Embryonic facial prominence (tissue), 1 donor: ENCODE measurements around the gene CFAP73.
"Not testable (repeated sequence)": the region's sequence is repeated elsewhere in the genome, so short reads cannot be mapped to it uniquely, and the experiment has no call there.

Experiments
- DNase-seq: peaks from one replicate; pipeline ENCODE4 v3.0.0-alpha.2; 2016; ENCODE audit errors: extremely low spot score

Gene CFAP73

DNA sequence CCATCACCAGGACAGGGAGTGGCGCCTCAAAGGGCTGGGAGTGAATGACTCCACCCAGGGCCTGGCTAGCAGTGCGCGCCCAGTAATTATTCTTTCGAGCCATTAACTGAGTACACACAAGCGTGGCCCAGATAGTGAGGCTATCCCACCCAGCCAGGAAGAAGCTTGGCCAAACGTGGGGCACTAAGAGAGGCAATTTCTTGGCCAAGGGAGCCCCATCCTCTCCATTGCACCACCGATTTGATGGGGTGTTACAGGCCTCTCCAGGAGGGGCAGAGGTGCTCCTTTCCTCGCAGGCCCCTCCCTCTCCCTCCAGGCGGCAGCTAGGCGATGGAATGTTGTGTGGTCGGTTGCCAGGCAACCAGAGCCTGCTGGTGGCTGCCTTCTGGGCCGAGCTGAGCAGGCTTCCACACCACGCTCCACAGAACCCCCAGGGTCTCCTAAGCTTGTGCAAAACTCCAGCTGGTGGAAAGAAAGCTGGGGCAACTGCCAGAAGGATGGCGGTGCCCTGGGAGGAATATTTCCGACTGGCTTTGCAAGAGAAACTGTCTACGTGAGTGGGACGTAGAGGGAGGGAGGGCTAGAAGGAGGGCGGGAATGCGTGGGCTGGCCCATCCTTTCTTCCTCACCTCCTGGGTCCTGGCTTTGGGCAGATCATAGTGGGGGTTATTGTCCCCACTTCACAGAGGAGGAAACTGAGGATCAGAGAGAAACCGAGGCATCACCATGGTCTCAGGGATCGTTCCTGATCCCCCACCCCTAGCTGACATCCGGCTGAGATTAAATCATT is at the start of gene CFAP73:
Gene CFAP73, plus strand, starts transcription at position 364 of the 790 bp plus-strand sequence. Its CDS starts 134 bp downstream, at position 498.
- peak; percentile 73 for DNase-seq

DNA sequence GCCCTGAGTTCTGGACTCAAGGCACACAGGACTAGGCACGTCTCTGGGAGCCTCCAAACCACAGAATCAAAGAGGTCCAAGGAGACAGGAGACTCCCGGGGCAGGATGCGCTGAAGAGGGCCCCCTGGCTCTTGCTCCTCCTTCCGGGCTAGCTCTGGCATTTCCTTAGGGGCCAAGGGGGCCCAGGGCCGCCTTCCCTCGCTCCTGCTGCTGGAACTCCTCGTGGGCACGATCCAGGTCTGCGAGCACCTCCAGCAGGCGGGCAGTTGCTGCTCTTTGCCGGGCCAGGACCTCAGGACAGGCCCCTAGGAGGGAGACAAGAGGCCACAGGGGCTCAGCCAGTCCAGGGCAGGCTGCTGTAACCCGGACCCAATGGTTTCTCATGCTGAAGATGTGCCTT is 49.8 kb upstream of the CFAP73 start:
- no peak for DNase-seq

GRCh38 chr12:113101751-113102150 is 47.8 kb upstream of the CFAP73 start:
- DNase-seq = no peak

DNA sequence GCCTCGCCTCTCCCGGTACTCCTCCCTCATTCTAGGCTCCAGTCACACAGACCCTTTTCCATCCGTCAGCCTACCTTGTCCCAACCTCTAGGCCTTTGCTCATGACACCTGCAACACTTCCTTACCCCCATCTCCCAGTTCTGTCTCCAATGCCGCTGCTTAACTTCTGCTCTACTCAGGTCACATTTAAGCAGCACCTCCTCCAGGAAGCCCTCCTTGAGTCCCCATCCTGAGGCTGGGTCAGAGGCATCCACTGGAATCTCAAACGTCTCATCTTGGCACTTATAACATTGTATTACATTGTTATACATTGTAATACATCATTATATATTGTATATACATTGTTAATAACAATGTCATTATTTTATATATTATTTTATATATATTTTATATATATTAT is 46.7 kb upstream of the CFAP73 start:
- DNase-seq = no peak

DNA sequence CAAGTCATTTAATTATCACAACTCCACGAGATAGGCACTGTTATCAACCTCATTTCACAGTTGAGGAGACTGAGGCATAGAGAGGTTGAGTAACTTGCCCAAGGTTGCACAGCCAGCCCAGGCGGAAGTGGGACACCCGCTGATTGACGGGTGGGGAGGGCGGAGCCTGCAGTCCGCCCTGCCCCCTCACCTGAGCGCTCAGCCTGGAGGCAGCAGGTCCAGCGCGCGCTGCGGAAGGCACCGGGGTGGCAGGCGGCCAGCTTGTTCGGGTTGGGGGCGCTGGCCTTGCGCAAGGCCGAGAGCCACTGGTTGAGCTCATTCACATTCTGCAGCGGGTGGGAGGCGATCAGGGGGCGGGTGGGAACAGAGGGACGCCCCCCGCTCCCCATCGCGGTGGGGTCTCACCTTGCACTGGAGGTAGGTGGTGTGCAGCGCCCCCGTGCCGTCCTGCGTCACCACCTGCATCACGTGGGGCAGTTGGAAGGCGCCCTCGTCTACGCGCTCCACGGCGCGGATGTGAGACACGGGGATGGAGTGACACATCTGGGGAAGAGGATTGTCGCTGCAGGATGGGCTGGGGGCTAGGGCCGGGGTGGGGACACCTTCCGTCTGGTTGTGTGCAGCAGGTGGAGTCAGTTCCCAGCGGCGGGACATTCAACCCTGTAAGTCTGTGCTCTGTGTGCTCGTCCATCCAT is 45.6 kb upstream of the CFAP73 start:
- DNase-seq = no peak

- DNase-seq = no peak
These were observed 44.5 kb upstream of the CFAP73 start for GRCh38 chr12:113104953-113105510.

DNA sequence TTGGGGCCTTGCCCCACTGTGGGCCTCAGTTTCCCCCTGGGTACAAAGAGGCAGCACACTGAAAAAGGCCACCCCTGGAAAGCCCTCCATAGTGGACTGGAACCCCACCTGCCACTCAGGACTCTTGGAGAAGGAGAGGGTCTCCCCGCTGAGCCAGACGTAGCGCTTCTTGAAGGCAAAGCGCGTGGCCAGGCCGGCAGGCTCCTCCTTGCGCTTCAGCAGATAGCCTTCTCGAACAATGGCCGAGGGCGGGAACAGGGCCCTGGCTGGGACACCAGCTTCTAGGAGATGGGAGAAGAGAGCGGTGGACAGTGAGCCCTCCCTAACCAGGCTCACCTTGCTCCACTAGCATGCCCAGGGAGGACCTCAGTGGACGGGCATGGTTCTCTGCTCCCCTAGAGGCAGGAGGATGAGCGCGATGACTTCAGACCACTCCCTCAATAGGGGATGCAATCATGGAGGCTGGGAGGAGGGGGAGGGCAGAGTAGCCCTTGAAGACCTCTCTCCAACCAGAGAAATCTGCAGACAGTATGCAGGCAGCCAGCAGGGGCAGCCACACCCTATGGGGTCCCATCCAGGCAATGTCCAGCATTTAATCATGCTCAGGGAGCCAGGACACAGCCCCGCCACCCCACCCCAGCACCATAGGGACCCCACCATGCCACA is 43.8 kb upstream of the CFAP73 start:
- no peak for DNase-seq

DNA sequence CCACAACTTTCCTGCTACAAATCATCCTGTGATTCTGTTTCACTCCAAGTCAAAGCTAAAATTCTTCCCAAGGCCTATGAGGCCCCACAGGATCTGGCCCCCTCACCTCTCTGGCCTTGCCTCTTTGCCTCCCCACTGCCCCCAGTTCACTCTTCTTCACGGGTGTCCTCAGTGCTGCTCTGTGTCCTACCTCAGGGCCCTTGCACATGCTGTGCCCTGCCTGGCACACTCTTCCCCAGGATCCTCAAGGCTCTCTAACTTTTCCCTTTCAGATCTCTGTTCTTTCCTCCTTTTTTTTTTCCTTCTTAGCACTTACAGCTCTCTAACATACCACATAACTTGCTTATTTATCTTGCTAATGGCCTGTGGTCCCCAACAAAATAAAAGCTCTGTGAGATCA is 43.2 kb upstream of the CFAP73 start:
- no peak for DNase-seq

- DNase-seq = no peak
These were observed 41.2 kb upstream of the CFAP73 start for GRCh38 chr12:113108308-113108707.

GRCh38 chr12:113109360-113109759 is 40.2 kb upstream of the CFAP73 start:
- DNase-seq = no peak

DNA sequence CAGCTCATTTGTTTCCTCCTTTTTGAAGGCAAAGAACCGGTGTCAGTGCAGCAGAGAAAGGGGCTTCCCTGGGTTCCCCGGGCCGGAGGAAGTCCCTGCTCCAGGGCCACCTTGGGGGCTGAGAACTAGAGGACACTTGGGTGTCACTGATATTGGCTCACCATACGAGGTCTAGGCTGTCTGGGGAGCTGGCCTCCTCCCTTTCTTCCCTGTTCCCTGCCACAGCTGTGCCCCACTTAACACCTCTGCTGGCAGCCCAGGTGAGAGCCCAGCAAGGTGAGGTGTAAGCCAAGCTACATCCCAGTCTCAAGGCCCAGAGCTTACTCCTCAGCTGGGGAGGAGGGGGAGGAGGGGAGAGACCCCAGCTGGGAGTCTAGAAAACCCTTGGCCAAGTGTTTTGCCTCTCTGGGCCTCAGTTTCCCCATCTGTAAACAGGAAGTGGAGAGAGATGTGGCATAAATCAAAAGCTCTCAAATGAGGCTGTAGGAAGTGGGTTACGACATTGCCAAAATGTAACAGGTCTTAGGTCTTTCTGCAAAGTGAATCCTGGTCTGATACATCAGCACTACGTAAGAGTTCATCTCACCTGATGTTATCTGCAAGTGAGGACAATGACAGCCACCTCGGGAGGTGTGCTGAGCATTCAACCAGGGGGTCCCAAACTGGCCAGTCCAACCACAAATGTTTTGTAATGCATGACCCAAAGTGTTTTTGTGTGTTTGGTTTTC is 39.5 kb upstream of the CFAP73 start:
- DNase-seq = no peak

GRCh38 chr12:113111247-113111646 is 38.3 kb upstream of the CFAP73 start:
- DNase-seq = no peak

DNA sequence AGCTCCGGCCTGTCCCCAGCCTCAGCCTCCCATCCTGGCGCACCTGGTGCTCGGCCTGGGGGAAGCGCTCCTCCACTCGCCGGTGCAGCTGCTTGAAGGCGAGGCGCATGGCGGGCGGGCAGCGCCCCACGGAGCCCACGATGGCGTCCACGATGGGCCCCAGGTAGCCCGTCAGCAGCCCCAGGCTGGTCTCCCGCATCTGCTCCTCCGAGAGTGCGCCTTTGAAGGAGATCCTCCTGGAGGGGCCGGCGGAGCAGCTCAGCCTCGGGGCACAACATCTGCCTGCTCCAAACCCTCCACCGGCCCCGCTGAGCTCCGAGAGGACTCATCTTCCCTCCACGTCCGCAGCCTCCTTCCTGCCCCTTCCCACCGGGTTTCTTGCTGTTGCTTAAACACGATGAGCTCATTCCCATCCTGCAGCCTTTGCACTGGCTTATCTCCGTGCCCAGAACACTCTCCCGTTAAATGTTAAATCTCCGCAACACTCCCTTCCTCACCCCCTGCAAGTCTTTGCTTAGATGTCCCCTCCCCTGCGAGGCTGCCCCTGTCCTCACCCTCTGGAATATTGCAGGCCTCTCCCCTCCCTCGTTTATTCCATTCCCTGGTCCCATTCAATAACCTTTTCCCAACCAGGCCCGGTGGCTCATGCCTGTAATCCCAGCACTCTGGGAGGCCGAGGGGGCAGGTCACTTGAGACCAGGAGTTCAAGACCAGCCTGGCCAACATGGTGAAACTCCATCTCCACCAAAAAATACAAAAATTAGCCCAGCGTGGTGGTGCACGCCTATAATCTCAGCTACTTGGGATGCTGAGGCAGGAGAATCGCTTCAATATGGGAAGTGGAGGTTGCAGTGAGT is 37.3 kb upstream of the CFAP73 start:
- DNase-seq = no peak

GRCh38 chr12:113113397-113113796 is 36.1 kb upstream of the CFAP73 start:
- DNase-seq = no peak

GRCh38 chr12:113114447-113115178 is 34.9 kb upstream of the CFAP73 start:
- no peak for DNase-seq

- DNase-seq = no peak
These were observed 33.9 kb upstream of the CFAP73 start for GRCh38 chr12:113115455-113116126.

- DNase-seq = no peak
These were observed 32.6 kb upstream of the CFAP73 start for GRCh38 chr12:113116875-113117274.

DNA sequence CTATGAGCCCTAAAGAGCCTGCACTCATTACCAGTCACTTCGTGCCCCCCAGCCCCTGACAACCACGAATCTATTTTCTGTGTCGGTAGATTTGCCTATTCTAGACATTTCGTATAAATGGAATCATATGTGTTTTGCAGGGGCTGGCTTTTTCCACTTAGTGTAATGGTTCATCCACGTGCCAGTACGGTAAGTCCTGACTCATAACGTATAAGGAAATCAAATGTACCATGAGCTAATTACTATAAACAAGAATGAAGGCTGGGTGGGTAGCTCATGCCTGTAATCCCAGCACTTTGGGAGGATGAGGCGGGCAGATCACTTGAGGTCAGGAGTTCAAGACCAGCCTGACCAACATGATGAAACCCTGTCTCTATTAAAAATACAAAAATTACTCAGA is 31.8 kb upstream of the CFAP73 start:
- DNase-seq = not testable (repeated sequence)

- DNase-seq = no peak
These were observed 31.4 kb upstream of the CFAP73 start for GRCh38 chr12:113118142-113118541.
